GM23338 (cell line): Measurements from ENCODE around the gene TMPRSS3. TPM values are rescaled to one million over a fixed set of nuclear protein-coding genes. Genes with fewer than 3 reads are reported as not detected.
A peak's percentile ranks its signal among the peaks of the same experiment; 100 is the strongest.

ENCODE experiments used
- ATAC-seq: fragments of 200-7000 bp; cut with Tn5 transposase; 3 replicates; pipeline ENCODE4 v1.9.1; 2020
- DNase-seq: peaks from one replicate; pipeline ENCODE4 v3.0.0-alpha.2; 2015; ENCODE audit warnings: low spot score
- H2AFZ ChIP-seq: fragments of 200-600 bp; sonication (generic); 2 replicates; pipeline ENCODE4 v1.8.0; 2016; ENCODE audit warnings: antibody characterized with exemption, mild to moderate bottlenecking, moderate library complexity
- H3F3A ChIP-seq: fragments of 200-600 bp; sonication (generic); replicated peaks from 2 replicates; pipeline ENCODE4 v1.8.0; 2017; ENCODE audit warnings: antibody characterized with exemption, mixed run types, low read depth
- H3K27ac ChIP-seq: fragments of 200-600 bp; sonication (generic); 2 replicates; pipeline ENCODE4 v1.6.1; 2016; ENCODE audit warnings: low read depth
- H3K27me3 ChIP-seq: fragments of 200-600 bp; sonication (generic); 2 replicates; pipeline ENCODE4 v1.8.0; 2016; ENCODE audit warnings: mild to moderate bottlenecking, mixed run types, moderate library complexity; ENCODE audit not compliant: insufficient read depth
- H3K36me3 ChIP-seq: fragments of 200-600 bp; sonication (generic); 2 replicates; pipeline ENCODE4 v1.8.0; 2016; ENCODE audit warnings: mild to moderate bottlenecking; ENCODE audit not compliant: insufficient read depth
- H3K4me1 ChIP-seq: fragments of 200-600 bp; sonication (generic); 2 replicates; pipeline ENCODE4 v1.8.0; 2016; ENCODE audit warnings: mild to moderate bottlenecking, moderate library complexity; ENCODE audit not compliant: insufficient read depth
- H3K4me2 ChIP-seq: fragments of 200-600 bp; sonication (generic); 2 replicates; pipeline ENCODE4 v1.7.1; 2017; ENCODE audit warnings: mixed run types
- H3K4me3 ChIP-seq: fragments of 200-600 bp; sonication (generic); 2 replicates; pipeline ENCODE4 v1.6.1; 2016; ENCODE audit warnings: mixed run types
- H3K79me2 ChIP-seq: fragments of 200-600 bp; sonication (generic); replicated peaks from 2 replicates; pipeline ENCODE4 v1.8.0; 2017; ENCODE audit warnings: mild to moderate bottlenecking; ENCODE audit not compliant: insufficient read depth
- H3K9me2 ChIP-seq: fragments of 200-600 bp; sonication (generic); 2 replicates; pipeline ENCODE4 v1.8.0; 2017; ENCODE audit not compliant: insufficient read depth
- H4K20me1 ChIP-seq: fragments of 200-600 bp; sonication (generic); replicated peaks from 2 replicates; pipeline ENCODE4 v1.8.0; 2017; ENCODE audit warnings: mild to moderate bottlenecking; ENCODE audit not compliant: insufficient read depth
- H3K27ac Mint-ChIP-seq: 2 replicates; pipeline ENCODE4 v1.8.0; 2020; ENCODE audit warnings: inconsistent platforms, mild to moderate bottlenecking, moderate library complexity, mixed read lengths
- H3K27me3 Mint-ChIP-seq: 3 replicates; pipeline ENCODE4 v1.8.0; 2022; ENCODE audit warnings: low read depth, mild to moderate bottlenecking, moderate library complexity, mixed read lengths, inconsistent platforms; ENCODE audit not compliant: insufficient read depth, poor library complexity
- H3K36me3 Mint-ChIP-seq: 3 replicates; pipeline ENCODE4 v1.8.0; 2021; ENCODE audit warnings: low read depth, mild to moderate bottlenecking, inconsistent platforms, moderate library complexity, mixed read lengths
- H3K4me1 Mint-ChIP-seq: 3 replicates; pipeline ENCODE4 v1.8.0; 2020; ENCODE audit warnings: mild to moderate bottlenecking, inconsistent platforms, mixed read lengths
- H3K4me3 Mint-ChIP-seq: 3 replicates; pipeline ENCODE4 v1.8.0; 2021; ENCODE audit warnings: moderate library complexity, mild to moderate bottlenecking, inconsistent platforms, mixed read lengths
- H3K9me3 Mint-ChIP-seq: 3 replicates; pipeline ENCODE4 v1.8.0; 2020; ENCODE audit warnings: moderate library complexity, mild to moderate bottlenecking, inconsistent platforms, mixed read lengths
- CREB1 ChIP-seq: fragments of 250-450 bp; sonication (Bioruptor Pico); IDR thresholded peaks from 2 replicates; pipeline ENCODE4 v1.5.0; 2020; ENCODE audit warnings: low read depth, mild to moderate bottlenecking, moderate library complexity
- EZH2phosphoT487 ChIP-seq: fragments of 200-600 bp; sonication (generic); IDR thresholded peaks from one replicate; pipeline ENCODE4 v1.8.1; 2018; ENCODE audit warnings: antibody characterized with exemption; ENCODE audit not compliant: unreplicated experiment
- JUNB ChIP-seq: IDR thresholded peaks from one replicate; pipeline ENCODE4 v1.6.1; 2016; ENCODE audit warnings: antibody characterized with exemption; ENCODE audit not compliant: unreplicated experiment
- STAT1 ChIP-seq: IDR thresholded peaks from one replicate; pipeline ENCODE4 v1.6.1; 2016; ENCODE audit warnings: antibody characterized with exemption; ENCODE audit not compliant: unreplicated experiment
- ZNF331 ChIP-seq: fragments of 250-450 bp; sonication (Bioruptor Pico); IDR thresholded peaks from 2 replicates; pipeline ENCODE4 v1.5.0; 2020; ENCODE audit warnings: low read depth, mild to moderate bottlenecking, moderate library complexity
- polyA plus RNA-seq: library from polyadenylated mRNA; unstranded; fragments of >200 nt; fragmentation: Nextera tagmentation; extraction: Ambion mirVana; gene quantifications from 2 replicates; pipeline ENCODE4 v1.2.1, GENCODE V29; 2016
- total RNA-seq: library from RNA; depleted of rRNA; stranded (reverse); fragments of >200 nt; shearing (Covaris generic); gene quantifications from 2 replicates; pipeline ENCODE4 v1.2.3, GENCODE V29; 2014
- TF ChIP-seq, protein P1 (sequence below): IDR thresholded peaks from 2 replicates; pipeline ENCODE4 v1.6.1; 2016; ENCODE audit warnings: antibody characterized with exemption
- TF ChIP-seq, protein P2 (sequence below): IDR thresholded peaks from one replicate; pipeline ENCODE4 v1.6.1; 2018; ENCODE audit warnings: antibody characterized with exemption; ENCODE audit not compliant: unreplicated experiment

TMPRSS3 gene
- total and polyA plus RNA-seq, 2 experiments from 2014 or later: 0.17 TPM; not detected in 1

DNA sequence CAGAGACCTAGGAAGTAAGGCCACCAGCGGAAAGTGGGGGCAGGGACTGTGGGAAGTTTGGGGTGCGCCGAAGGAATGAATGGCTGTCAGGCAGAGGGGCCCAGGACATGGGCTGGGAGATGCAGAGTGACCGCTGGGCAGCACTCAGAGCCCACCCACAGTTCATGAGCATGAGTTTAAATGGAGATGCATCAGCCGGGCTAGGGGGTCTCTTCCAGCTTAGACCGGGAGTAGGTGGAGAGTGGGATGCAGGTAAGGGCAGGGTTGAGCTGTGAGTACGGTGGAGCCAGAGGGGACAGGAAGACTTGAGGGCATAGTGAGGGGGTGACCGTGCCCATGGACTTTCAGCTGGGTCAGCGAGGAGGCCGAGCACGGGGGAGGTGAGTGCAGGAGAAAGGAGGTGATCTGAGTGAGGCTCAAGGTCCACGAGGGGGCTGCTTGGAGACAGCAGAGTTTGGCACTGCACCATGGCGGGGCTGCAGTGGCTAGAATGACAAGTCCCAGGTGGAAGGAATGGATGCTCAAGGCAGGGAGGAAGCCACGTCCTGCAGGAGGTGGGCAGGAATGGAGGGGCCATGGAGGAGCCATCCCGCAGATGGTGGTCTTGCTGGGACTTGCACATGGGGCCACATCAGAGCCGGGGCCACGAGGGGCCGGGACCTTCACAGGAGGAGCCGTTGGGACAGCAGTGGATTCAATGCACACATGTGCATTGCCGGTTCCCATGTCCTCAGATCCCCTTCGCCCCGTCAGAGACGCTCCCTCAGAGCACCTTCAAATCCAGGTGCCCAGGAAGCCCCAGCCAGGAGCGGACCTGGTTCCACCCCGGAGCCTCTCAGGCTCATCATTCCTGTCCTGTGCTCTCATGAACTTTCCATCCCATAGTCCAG, 42.7 kb upstream of the TMPRSS3 start:
- Histone ChIP-seq H3K9me2 (no peaks in the 10 kb centered on the region), H3K27ac (no peak overlapping the region), H2AFZ (no peak overlapping the region), H3K4me3 (no peak overlapping the region), H3K27me3 (no peaks in the 10 kb centered on the region), H3K79me2 (no peaks in the 10 kb centered on the region), H3K4me1 (no peaks in the 10 kb centered on the region), H3K36me3 (no peaks in the 10 kb centered on the region), H4K20me1 (no peaks in the 10 kb centered on the region), H3F3A (no peaks in the 10 kb centered on the region), H3K4me2 (no peak overlapping the region)
- H3K4me1 Mint-ChIP-seq: no peaks in the 10 kb centered on the region
- DNase-seq (no peak), ATAC-seq (no peak)
- H3K27me3 Mint-ChIP-seq: peaks cover 4% of the 10 kb centered on the region
- TF ChIP-seq JUNB (no peak), EZH2phosphoT487 (no peak), CREB1 (CRISPR knock-in tag) (no peak)
- H3K4me3 Mint-ChIP-seq: no peak overlapping the region
- no peak overlapping the region for H3K27ac Mint-ChIP-seq
- peaks cover 9% of the 10 kb centered on the region for H3K9me3 Mint-ChIP-seq
- H3K36me3 Mint-ChIP-seq: no peaks in the 10 kb centered on the region

DNA sequence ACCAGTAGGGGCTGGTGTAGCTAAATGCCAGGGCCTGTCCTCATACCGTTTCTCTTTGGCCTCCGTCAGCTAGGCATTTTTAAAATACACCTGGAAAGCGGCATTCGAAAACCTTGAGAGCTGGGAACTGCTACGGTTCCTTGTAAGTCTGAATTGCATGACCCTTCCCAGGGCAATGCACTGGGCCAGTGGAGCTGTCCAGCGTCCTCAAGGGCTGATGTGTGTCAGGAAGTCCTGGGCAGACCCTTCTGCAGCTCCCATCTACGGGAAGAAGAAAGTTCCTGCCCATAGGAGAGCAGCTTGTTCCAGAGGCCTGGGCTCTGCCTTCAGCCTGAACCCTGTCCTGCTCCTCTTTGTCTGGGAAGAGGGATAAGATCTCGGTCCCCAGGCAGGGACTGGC, 41.9 kb upstream of the TMPRSS3 start:
- peaks cover 4% of the 10 kb centered on the region for H3K27me3 Mint-ChIP-seq
- Histone ChIP-seq H2AFZ (no peak overlapping the region), H4K20me1 (no peaks in the 10 kb centered on the region), H3K79me2 (no peaks in the 10 kb centered on the region), H3K4me2 (no peak overlapping the region), H3F3A (no peaks in the 10 kb centered on the region), H3K36me3 (no peaks in the 10 kb centered on the region), H3K9me2 (no peaks in the 10 kb centered on the region), H3K27me3 (no peaks in the 10 kb centered on the region), H3K4me3 (no peak overlapping the region), H3K27ac (no peak overlapping the region), H3K4me1 (no peaks in the 10 kb centered on the region)
- H3K27ac Mint-ChIP-seq: no peak overlapping the region
- H3K4me1 Mint-ChIP-seq: no peaks in the 10 kb centered on the region
- TF ChIP-seq, protein P1, sequence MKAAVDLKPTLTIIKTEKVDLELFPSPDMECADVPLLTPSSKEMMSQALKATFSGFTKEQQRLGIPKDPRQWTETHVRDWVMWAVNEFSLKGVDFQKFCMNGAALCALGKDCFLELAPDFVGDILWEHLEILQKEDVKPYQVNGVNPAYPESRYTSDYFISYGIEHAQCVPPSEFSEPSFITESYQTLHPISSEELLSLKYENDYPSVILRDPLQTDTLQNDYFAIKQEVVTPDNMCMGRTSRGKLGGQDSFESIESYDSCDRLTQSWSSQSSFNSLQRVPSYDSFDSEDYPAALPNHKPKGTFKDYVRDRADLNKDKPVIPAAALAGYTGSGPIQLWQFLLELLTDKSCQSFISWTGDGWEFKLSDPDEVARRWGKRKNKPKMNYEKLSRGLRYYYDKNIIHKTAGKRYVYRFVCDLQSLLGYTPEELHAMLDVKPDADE: no peak
- TF ChIP-seq STAT1 (no peak), CREB1 (CRISPR knock-in tag) (no peak), ZNF331 (CRISPR knock-in tag) (no peak)
- TF ChIP-seq, protein P2, sequence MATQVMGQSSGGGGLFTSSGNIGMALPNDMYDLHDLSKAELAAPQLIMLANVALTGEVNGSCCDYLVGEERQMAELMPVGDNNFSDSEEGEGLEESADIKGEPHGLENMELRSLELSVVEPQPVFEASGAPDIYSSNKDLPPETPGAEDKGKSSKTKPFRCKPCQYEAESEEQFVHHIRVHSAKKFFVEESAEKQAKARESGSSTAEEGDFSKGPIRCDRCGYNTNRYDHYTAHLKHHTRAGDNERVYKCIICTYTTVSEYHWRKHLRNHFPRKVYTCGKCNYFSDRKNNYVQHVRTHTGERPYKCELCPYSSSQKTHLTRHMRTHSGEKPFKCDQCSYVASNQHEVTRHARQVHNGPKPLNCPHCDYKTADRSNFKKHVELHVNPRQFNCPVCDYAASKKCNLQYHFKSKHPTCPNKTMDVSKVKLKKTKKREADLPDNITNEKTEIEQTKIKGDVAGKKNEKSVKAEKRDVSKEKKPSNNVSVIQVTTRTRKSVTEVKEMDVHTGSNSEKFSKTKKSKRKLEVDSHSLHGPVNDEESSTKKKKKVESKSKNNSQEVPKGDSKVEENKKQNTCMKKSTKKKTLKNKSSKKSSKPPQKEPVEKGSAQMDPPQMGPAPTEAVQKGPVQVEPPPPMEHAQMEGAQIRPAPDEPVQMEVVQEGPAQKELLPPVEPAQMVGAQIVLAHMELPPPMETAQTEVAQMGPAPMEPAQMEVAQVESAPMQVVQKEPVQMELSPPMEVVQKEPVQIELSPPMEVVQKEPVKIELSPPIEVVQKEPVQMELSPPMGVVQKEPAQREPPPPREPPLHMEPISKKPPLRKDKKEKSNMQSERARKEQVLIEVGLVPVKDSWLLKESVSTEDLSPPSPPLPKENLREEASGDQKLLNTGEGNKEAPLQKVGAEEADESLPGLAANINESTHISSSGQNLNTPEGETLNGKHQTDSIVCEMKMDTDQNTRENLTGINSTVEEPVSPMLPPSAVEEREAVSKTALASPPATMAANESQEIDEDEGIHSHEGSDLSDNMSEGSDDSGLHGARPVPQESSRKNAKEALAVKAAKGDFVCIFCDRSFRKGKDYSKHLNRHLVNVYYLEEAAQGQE: peak; percentile 79
- H3K9me3 Mint-ChIP-seq: peaks cover 16% of the 10 kb centered on the region
- peak; percentile 85 for ATAC-seq
- H3K36me3 Mint-ChIP-seq: no peaks in the 10 kb centered on the region
- H3K4me3 Mint-ChIP-seq: no peak overlapping the region
- DNase-seq: peak; percentile 34
